Measurements from ENCODE around the gene THEMIS. TPM values are rescaled to one million over a fixed set of nuclear protein-coding genes. Genes with fewer than 3 reads are reported as not detected.

THEMIS gene
- total RNA-seq, 4 donors from 2014 or later = 0.10 to 0.15 TPM; not detected in 2

DNA sequence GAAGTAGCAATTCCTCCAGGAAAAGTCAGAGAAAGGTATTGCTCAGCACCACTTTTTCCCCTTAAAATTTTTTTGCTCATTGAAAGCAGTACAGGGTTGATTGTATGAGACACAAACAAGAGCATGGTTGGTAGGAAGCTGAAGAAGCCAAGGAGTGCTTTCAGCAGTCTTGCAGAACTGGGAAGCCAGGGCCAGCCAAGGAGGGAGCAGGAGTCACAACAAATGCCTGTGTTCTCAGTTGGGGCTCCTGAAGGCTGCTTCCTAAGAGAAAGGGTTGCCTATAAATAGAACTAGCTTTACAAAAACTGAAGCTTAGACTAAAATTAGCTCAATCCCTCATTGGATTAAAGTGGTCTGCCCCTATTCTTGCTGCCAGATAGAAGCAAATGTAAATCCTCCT is 3.3 kb upstream of the THEMIS start:
- intact Hi-C loops (cut with DNase I; ENCODE audit: low total_unique reads) = no loop called here
- Histone ChIP-seq H3K9me3 (no peaks in the 10 kb centered on the region), H3K4me1 (no peaks in the 10 kb centered on the region), H3K36me3 (no peaks in the 10 kb centered on the region), H3K4me3 (no peak overlapping the region), H3K27me3 (no peaks in the 10 kb centered on the region), H3K27ac (no peak overlapping the region)
- in situ Hi-C loops (cut with MboI; ENCODE audit: low sequenced_read_pairs in 4 of 4) = no loop called here
- TF ChIP-seq CTCF (IDR thresholded peaks at IDR 0.05 in 4 of 5, conservative IDR thresholded peaks at IDR 0.05 in 1 of 5) = no peak
- TF ChIP-seq POLR2A (IDR thresholded peaks at IDR 0.05) = no peak
- DNase-seq (no peak), ATAC-seq (no peak)

DNA sequence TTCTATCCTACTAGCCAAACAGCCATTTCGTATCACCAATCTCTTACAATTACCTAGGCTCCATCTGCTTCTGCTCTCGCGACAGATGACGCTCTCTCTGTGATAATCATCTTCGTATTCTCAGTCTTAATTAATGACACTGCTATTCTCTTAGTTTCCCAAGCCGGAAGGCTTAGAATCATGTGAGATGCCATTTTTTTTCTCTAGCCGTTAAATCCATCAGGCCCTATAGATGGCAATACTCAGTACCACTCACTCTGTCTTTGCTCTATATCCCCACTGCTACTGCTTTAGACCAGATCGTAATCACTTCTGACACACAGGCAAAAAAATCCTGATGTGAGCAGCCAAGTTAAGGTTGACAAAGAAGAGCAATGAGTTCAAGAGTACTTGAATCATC is 2.1 kb upstream of the THEMIS start:
- intact Hi-C loops (cut with DNase I; ENCODE audit: low total_unique reads) = no loop called here
- in situ Hi-C loops (cut with MboI; ENCODE audit: low sequenced_read_pairs in 4 of 4) = no loop called here
- TF ChIP-seq CTCF (IDR thresholded peaks at IDR 0.05 in 4 of 5, conservative IDR thresholded peaks at IDR 0.05 in 1 of 5) (no peak), POLR2A (IDR thresholded peaks at IDR 0.05) (no peak)
- no peak overlapping the region for H3K4me3 ChIP-seq
- no peaks in the 10 kb centered on the region for H3K4me1 ChIP-seq
- H3K27ac ChIP-seq = no peak overlapping the region
- H3K9me3 ChIP-seq = no peaks in the 10 kb centered on the region
- H3K27me3 ChIP-seq = no peaks in the 10 kb centered on the region
- ATAC-seq = no peak
- DNase-seq = no peak
- no peaks in the 10 kb centered on the region for H3K36me3 ChIP-seq

DNA sequence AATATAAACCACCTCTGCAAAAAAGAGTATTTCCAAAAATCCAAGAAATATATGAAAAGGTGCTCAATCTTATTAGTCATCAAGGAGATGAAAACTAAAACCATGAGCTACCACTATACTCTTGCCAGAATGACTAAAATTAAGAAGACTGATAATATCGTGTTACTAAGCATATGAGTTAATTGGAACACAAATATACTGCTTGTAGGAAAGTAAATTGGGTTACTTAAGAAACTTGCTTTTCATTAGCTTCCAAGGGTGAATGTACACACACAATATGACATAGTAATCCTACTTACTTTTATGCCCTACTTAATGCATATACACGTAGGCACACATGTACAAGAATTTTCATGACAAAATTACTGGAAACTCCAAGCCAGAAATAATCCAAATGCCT is 3.4 kb downstream of the THEMIS start:
- Histone ChIP-seq H3K9me3 (no peaks in the 10 kb centered on the region), H3K27ac (no peak overlapping the region), H3K27me3 (no peaks in the 10 kb centered on the region), H3K36me3 (no peaks in the 10 kb centered on the region), H3K4me1 (no peaks in the 10 kb centered on the region), H3K4me3 (no peak overlapping the region)
- DNase-seq (no peak), ATAC-seq (no peak)
- intact Hi-C loops (cut with DNase I; ENCODE audit: low total_unique reads) = no loop called here
- no peak for TF ChIP-seq CTCF (IDR thresholded peaks at IDR 0.05 in 4 of 5, conservative IDR thresholded peaks at IDR 0.05 in 1 of 5)
- no peak for TF ChIP-seq POLR2A (IDR thresholded peaks at IDR 0.05)
- in situ Hi-C loops (cut with MboI; ENCODE audit: low sequenced_read_pairs in 4 of 4) = no loop called here

- H3K9me3 ChIP-seq = no peaks in the 10 kb centered on the region
- no peaks in the 10 kb centered on the region for H3K27me3 ChIP-seq
- ATAC-seq (no peak), DNase-seq (no peak)
- H3K36me3 ChIP-seq = no peaks in the 10 kb centered on the region
- TF ChIP-seq CTCF (IDR thresholded peaks at IDR 0.05 in 4 of 5, conservative IDR thresholded peaks at IDR 0.05 in 1 of 5) (no peak), POLR2A (IDR thresholded peaks at IDR 0.05) (no peak)
- no peak overlapping the region for H3K4me3 ChIP-seq
- no peak overlapping the region for H3K27ac ChIP-seq
- H3K4me1 ChIP-seq = no peaks in the 10 kb centered on the region
- intact Hi-C loops (cut with DNase I; ENCODE audit: low total_unique reads) = no loop called here
- in situ Hi-C loops (cut with MboI; ENCODE audit: low sequenced_read_pairs in 4 of 4) = no loop called here
Observed at GRCh38 chr6:127894051-127894450, 6.8 kb downstream of the THEMIS start.

- Histone ChIP-seq H3K36me3 (no peaks in the 10 kb centered on the region), H3K9me3 (no peaks in the 10 kb centered on the region), H3K27me3 (no peaks in the 10 kb centered on the region), H3K27ac (no peak overlapping the region), H3K4me3 (no peak overlapping the region), H3K4me1 (no peaks in the 10 kb centered on the region)
- ATAC-seq = no peak
- TF ChIP-seq POLR2A (IDR thresholded peaks at IDR 0.05) (no peak), CTCF (IDR thresholded peaks at IDR 0.05 in 4 of 5, conservative IDR thresholded peaks at IDR 0.05 in 1 of 5) (no peak)
- in situ Hi-C loops (cut with MboI; ENCODE audit: low sequenced_read_pairs in 4 of 4) (no loop called here), intact Hi-C loops (cut with DNase I; ENCODE audit: low total_unique reads) (no loop called here)
- no peak for DNase-seq
Observed at GRCh38 chr6:127893541-127893940, 7.3 kb downstream of the THEMIS start.
